Type B pancreatic cell (in vitro differentiated cells): ENCODE data around the gene PPTC7. TPM values are rescaled to one million over a fixed set of nuclear protein-coding genes. Genes with fewer than 3 reads are reported as not detected.
"Not testable (repeated sequence)": the region's sequence is repeated elsewhere in the genome, so short reads cannot be mapped to it uniquely, and the experiment has no call there.

Experiments
- DNase-seq: peaks from one replicate; pipeline ENCODE4 v3.0.0; 2021; ENCODE audit warnings: mixed read lengths; ENCODE audit not compliant: unreplicated experiment; ENCODE audit errors: extremely low spot score
- H3K27ac Mint-ChIP-seq: 2 replicates; pipeline ENCODE4 v1.8.0; 2021; ENCODE audit warnings: mild to moderate bottlenecking, mixed read lengths
- H3K27me3 Mint-ChIP-seq: 2 replicates; pipeline ENCODE4 v1.8.0; 2021; ENCODE audit warnings: mixed read lengths
- H3K36me3 Mint-ChIP-seq: 2 replicates; pipeline ENCODE4 v1.8.0; 2021; ENCODE audit warnings: mixed read lengths
- H3K4me1 Mint-ChIP-seq: one replicate; pipeline ENCODE4 v1.8.0; 2021; ENCODE audit warnings: mixed read lengths; ENCODE audit not compliant: unreplicated experiment
- H3K4me3 Mint-ChIP-seq: 2 replicates; pipeline ENCODE4 v1.8.0; 2021; ENCODE audit warnings: mild to moderate bottlenecking, mixed read lengths
- H3K9me3 Mint-ChIP-seq: 2 replicates; pipeline ENCODE4 v1.8.0; 2021; ENCODE audit warnings: mixed read lengths
- CTCF ChIP-seq: fragments of 200-600 bp; sonication (generic); conservative IDR thresholded peaks from 2 replicates; pipeline ENCODE4 v1.5.0; 2021; ENCODE audit warnings: antibody characterized with exemption, mild to moderate bottlenecking
- total RNA-seq: library from RNA; stranded (reverse); gene quantifications from 2 replicates; pipeline ENCODE4 v1.2.1, GENCODE V29; 2021; ENCODE audit warnings: low replicate concordance

Gene PPTC7
- total RNA-seq, 1 donor from 2014 or later, result 14.5 TPM

DNA sequence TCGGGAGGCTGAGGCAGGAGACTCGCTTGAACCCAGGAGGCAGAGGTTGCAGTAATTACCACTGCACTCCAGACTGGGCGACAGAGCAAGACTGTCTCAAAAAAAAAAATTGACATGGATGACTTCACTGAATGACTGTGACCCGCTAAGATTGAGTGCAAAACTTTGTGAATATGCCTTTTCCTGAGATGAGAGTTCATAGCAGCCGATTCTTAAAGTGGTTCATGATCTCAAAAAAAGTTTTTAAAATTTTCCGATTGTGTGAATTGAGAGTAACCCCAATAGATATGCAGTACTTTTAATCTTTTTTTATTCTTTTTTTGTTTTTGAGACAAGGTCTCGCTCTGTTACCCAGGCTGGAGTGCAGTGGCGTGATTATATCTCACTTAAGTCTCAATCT, 32.1 kb upstream of the PPTC7 start:
- Mint-ChIP-seq H3K4me3 (peak overlapping the region; percentile 45), H3K4me1 (peaks cover 3% of the 10 kb centered on the region), H3K9me3 (no peaks in the 10 kb centered on the region), H3K27ac (peak overlapping the region; percentile 34), H3K36me3 (peaks cover 6% of the 10 kb centered on the region), H3K27me3 (no peaks in the 10 kb centered on the region)
- TF ChIP-seq CTCF, result no peak
- DNase-seq, result no peak

DNA sequence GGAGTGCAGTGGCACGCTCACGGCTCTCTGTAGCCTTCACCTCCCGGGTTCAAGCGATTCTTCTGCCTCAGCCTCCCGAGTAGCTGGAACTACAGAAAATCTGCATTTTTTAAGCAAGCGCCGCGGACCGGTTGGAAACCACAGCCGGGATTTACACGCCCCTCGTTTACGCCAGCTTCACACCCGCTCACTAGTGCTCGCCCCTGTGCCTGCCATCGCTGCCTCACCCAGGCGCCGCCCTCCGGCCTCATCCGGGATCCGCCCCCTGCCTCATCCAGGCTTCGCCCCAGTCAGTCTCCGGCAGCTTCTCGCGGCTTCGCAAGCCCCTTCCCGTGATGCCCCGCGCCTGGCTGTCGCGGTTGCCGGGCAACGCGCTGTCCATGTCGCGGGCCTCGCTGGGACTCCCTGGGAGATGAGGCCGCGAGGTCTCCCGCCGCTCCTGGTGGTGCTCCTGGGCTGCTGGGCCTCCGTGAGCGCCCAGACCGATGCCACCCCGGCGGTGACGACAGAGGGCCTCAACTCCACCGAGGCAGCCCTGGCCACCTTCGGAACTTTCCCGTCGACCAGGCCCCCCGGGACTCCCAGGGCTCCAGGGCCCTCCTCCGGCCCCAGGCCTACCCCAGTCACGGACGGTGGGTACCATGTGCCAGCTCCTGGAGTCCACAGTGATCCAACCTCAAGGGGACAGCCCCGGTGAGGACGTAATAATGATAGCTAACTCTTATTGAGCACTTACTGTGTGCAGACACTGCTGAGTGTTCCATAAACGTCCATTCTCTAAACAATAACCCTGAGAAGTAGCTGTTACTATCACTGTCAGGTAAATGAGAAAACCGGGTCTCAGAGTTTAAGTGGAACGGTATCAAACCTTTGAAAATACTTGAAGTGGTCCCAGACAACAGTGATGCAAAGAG, 30.9 kb upstream of the PPTC7 start, which contains the start of gene TCTN1:
TSS of gene TCTN1 (plus strand) at position 359 of the 914 bp plus-strand sequence. CDS start at position 413, 54 bp downstream.
- peak; percentile 96 for DNase-seq
- Mint-ChIP-seq H3K27me3 (no peaks in the 10 kb centered on the region), H3K27ac (peak within 1 kb of the TSS; percentile 59), H3K36me3 (peaks cover 6% of the 10 kb centered on the region), H3K4me3 (peak within 1 kb of the TSS; percentile 88), H3K4me1 (peaks cover 3% of the 10 kb centered on the region), H3K9me3 (no peaks in the 10 kb centered on the region)
- no peak for TF ChIP-seq CTCF

GRCh38 chr12:110613071-110613770, 30.1 kb upstream of the PPTC7 start:
- Mint-ChIP-seq H3K36me3 (peaks cover 6% of the 10 kb centered on the region), H3K4me1 (peaks cover 3% of the 10 kb centered on the region), H3K27me3 (no peaks in the 10 kb centered on the region), H3K27ac (peak overlapping the region; percentile 53), H3K4me3 (peak overlapping the region; percentile 88), H3K9me3 (no peaks in the 10 kb centered on the region)
- no peak for DNase-seq
- TF ChIP-seq CTCF, result no peak

DNA sequence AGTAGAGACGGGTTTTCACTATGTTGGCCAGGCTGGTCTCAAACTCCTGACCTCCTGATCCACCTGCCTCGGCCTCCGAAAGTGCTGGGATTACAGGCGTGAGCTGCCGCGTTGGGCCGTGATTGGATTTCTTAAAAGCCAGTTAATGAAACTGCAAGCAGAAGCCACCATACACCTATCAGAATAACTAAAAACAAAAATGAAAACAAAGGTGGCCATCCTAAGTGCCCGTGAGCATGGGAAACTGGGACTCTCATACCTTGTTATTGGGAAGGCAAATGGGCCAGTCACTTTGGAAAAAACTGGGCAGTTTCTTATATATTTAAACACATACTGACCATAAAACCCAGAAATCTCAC, 23.1 kb upstream of the PPTC7 start:
- H3K27ac Mint-ChIP-seq, result no peak overlapping the region
- DNase-seq, result no peak
- no peaks in the 10 kb centered on the region for H3K27me3 Mint-ChIP-seq
- no peaks in the 10 kb centered on the region for H3K9me3 Mint-ChIP-seq
- no peaks in the 10 kb centered on the region for H3K36me3 Mint-ChIP-seq
- no peak for TF ChIP-seq CTCF
- H3K4me3 Mint-ChIP-seq, result no peak overlapping the region
- no peaks in the 10 kb centered on the region for H3K4me1 Mint-ChIP-seq

GRCh38 chr12:110602085-110602814, 19.1 kb upstream of the PPTC7 start:
- not testable (repeated sequence) for H3K9me3 Mint-ChIP-seq, H3K27ac Mint-ChIP-seq, H3K4me1 Mint-ChIP-seq, DNase-seq, H3K27me3 Mint-ChIP-seq, H3K4me3 Mint-ChIP-seq, H3K36me3 Mint-ChIP-seq
- TF ChIP-seq CTCF, result peak; percentile 86
